Superior temporal gyrus (tissue), 1 donor: ENCODE data around the gene SLC17A7.
"Not testable (repeated sequence)": the region's sequence is repeated elsewhere in the genome, so short reads cannot be mapped to it uniquely, and the experiment has no call there.

Source experiments
- DNase-seq: peaks from one replicate; pipeline ENCODE4 v3.0.0-alpha.2; 2016; ENCODE audit errors: extremely low spot score

Gene SLC17A7

DNA sequence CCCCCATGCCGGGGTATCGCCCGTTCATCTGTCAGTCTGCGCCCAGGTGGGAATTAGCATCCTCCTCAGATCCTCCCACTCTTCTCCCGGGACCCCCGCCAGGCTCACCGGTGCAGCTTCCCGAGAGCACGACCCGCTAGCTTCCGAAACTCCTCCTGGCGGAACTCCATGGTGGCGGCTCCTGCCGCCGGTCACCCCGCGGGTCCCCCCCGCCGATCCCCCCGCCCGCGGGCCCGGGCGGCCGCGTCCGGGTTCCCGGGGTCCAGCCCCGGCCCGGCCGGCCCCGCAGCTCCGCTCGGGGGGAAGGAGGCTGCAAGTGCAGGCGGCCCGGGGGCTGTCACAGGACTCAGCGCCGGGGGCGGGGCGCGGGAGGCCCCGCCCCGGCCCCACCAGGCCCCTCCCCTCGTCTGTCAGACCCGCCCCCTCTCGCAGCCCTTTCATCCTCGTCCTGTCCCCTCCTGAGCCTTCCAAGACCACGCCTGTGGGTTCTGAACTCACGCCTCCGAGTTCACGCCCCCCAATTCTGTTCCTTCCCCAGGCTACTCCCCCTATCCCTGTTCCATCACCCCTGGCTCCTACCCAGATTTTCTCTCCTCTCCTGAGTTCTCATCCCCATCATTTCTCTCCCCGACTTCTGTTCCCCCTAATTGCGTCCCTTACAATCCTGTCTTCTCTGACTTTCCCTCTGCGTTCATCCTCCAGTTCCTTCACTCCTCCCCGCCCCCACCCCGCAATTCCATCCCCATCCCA, at the start of gene SLC17A7:
SLC17A7 (minus strand) TSS at position 318 of the 750 bp plus-strand sequence; CDS start at position 170, 148 bp downstream.
- no peak for DNase-seq

- no peak for DNase-seq
Measured at GRCh38 chr19:49490287-49491029, 49.1 kb upstream of the SLC17A7 start.

DNA sequence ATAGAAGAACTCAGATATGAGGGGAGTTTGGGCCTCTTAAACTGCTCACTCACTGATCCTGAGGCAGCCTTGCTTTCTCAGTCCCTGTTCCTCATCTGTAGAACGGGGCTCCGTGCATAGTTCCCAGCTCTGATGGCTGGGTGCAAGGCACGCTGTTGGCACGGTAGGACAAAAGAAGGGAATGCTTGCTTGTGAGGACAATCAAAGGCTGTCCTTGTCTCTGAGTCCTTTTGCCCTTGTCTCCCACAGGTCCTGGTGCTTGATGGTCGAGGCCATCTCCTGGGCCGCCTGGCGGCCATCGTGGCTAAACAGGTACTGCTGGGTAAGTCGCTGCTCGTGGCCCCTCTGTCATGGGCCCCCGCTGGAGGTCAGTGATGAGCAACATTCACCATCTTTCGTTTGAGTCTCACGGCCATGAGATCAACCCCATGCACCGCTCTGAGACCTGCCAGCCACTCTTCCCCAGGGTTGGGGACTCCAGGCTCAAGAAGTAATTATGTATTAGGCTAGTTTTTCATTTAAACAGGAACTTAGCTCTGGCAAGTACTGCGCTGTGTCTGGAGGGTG, 48.4 kb upstream of the SLC17A7 start:
- no peak for DNase-seq

GRCh38 chr19:49488863-49489537, 47.7 kb upstream of the SLC17A7 start:
- DNase-seq, result no peak

- DNase-seq, result no peak
Measured at GRCh38 chr19:49488046-49488862, 46.9 kb upstream of the SLC17A7 start.

GRCh38 chr19:49487277-49488045, 46.1 kb upstream of the SLC17A7 start, which contains the start of gene RPL13A:
Gene RPL13A, plus strand, starts transcription at chr19:49487608. Its CDS starts 22 bp downstream, at chr19:49487630.
- DNase-seq, result peak; percentile 99

- DNase-seq, result no peak
Measured at GRCh38 chr19:49486710-49487276, 45.5 kb upstream of the SLC17A7 start.

- no peak for DNase-seq
Measured at GRCh38 chr19:49486232-49486631, 44.9 kb upstream of the SLC17A7 start.

GRCh38 chr19:49481020-49481683, 39.8 kb upstream of the SLC17A7 start:
- DNase-seq, result no peak

- DNase-seq, result no peak
Measured at GRCh38 chr19:49479975-49480628, 38.8 kb upstream of the SLC17A7 start.

- DNase-seq, result no peak
Measured at GRCh38 chr19:49475995-49476880, 34.9 kb upstream of the SLC17A7 start.

- DNase-seq, result no peak
Measured at GRCh38 chr19:49475191-49475917, 34.0 kb upstream of the SLC17A7 start.

- no peak for DNase-seq
Measured at GRCh38 chr19:49474542-49474924, 33.2 kb upstream of the SLC17A7 start.

- DNase-seq, result peak; percentile 60
Measured at GRCh38 chr19:49473868-49474541, 32.7 kb upstream of the SLC17A7 start, which contains the start of gene FLT3LG. Gene FLT3LG, plus strand, starts transcription at chr19:49474215. Its CDS starts 425 bp downstream, at chr19:49474640.

- not testable (repeated sequence) for DNase-seq
Measured at GRCh38 chr19:49473501-49473867, 32.2 kb upstream of the SLC17A7 start.

GRCh38 chr19:49472936-49473335, 31.6 kb upstream of the SLC17A7 start:
- no peak for DNase-seq

DNA sequence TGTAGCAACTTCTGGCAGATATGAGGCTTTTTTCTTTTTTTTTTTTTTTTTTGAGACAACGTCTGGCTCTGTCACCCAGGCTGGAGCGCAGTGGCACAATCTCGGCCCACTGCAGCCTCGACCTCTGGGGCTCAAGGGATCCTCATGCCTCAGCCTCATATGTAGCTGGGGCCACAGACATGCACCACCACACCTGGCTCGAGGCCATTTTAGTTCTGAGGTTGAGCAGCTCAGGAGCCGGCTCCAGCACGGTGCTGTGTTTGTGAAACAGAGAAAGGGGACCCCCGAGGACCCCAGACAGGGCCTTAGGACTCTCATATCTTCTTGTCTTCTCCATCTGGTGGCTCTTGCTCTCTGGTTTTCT, 29.3 kb upstream of the SLC17A7 start:
- no peak for DNase-seq
